HPDE6-E6E7 (cell line): ENCODE measurements around the gene GDPD3.
"Not testable (repeated sequence)": the region's sequence is repeated elsewhere in the genome, so short reads cannot be mapped to it uniquely, and the experiment has no call there.

Experiments
- DNase-seq: peaks from one replicate; pipeline ENCODE4 v3.0.0; 2011; ENCODE audit warnings: missing footprints; ENCODE audit errors: extremely low spot score

The GDPD3 gene, protein sequence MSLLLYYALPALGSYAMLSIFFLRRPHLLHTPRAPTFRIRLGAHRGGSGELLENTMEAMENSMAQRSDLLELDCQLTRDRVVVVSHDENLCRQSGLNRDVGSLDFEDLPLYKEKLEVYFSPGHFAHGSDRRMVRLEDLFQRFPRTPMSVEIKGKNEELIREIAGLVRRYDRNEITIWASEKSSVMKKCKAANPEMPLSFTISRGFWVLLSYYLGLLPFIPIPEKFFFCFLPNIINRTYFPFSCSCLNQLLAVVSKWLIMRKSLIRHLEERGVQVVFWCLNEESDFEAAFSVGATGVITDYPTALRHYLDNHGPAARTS

DNA sequence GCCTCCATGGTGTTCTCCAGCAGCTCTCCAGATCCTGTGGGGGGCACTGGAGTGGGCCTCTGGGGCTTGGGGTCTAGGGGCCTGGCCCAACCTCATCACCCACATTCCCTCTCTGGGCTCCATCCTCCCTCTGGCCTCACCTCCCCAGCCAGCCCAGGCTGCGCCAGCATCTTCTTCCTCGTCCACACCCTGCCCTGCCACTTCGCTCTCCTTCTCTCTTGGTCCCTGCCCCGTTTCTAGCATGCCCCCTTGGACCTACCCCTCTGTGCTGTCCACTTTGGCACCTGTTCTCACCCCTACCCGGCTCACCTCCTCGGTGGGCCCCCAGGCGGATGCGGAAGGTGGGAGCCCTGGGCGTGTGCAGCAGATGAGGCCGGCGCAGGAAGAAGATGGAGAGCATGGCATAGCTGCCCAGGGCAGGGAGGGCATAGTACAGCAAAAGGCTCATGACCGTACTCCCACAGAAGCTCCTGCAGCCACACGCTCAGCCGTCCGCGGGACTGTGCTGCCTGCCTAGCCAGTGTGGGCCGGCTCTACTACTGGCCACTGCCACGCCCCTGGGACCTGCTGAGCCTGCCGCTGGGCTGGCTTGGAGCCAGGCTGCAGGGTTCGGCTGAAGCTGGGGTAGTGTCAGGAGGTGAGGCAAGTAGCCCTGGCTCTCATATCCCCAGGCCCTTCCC, at the start of gene GDPD3:
GDPD3 (minus strand) TSS at position 507 of the 680 bp plus-strand sequence; CDS start at position 448, 59 bp downstream.
- DNase-seq: no peak

DNA sequence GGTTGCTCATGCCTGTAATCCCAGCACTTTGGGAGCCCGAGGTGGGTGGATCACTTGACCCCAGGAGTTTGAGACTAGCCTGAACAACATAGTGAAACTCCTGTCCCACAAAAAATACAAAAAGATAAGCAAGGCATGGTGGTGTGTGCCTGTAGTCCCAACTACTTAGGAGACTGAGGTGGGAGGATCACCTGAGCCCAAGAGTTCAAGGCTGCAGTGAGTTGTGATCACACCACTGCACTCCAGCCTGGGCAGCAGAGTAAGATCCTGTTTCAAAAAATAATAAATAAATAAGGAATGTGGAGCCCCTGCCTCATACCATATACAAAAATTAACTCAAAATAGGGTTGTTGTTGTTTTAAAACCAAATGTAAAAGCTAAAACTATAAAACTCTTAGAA, 43.9 kb upstream of the GDPD3 start:
- no peak for DNase-seq

DNA sequence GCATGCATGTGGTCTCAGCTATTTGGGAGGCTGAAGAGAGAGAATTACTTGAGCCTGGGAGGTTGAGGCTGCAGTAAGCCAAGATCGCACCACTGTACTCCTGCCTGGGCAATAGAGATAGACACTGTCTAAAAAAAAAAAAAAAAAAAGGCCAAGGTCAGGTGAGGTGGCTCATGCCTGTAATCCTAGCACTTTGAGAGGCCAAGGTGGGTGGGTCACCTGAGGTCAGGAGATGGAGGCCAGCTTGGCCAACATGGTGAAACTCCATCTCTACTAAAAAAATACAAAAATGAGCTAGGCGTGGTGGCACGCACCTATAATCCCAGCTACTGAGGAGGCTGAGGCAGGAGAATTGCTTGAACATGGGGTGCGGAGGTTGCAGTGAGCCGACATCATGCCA, 41.9 kb upstream of the GDPD3 start:
- DNase-seq: no peak

DNA sequence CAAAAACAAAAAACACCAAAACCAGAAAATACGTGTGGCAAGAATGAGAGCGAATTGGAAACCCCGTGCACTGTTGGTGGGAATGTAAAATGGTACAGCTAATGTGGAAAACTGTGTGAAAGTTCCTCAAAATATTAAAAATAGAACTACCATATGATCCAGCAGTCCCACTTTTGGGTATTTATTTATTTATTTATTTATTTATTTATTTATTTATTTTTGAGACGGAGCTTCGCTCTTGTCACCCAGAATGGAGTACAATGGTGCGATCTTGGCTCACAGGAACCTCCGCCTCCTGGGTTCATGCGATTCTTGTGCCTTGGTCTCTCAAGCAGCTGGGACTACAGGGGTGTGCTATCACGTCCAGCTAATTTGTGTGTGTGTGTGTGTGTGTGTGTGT, 39.2 kb upstream of the GDPD3 start:
- DNase-seq: no peak

DNA sequence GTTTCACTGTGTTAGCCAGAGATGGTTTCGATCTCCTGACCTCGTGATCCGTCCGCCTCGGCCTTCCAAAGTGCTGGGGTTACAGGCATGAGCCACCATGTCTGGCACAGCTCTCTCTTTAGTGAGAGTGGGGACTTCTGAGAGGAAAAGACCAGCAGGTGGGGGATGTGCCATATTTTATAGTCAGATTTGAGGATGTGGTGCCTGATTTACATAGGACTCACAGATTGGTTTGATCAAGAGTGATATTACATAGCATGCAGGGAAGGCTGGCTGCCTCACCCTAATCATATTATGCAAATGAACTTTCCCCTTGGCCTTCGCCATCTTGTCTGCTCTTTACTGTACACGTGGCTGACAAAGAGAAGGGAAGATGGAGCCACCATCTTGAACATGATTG, 37.8 kb upstream of the GDPD3 start:
- DNase-seq: no peak

DNA sequence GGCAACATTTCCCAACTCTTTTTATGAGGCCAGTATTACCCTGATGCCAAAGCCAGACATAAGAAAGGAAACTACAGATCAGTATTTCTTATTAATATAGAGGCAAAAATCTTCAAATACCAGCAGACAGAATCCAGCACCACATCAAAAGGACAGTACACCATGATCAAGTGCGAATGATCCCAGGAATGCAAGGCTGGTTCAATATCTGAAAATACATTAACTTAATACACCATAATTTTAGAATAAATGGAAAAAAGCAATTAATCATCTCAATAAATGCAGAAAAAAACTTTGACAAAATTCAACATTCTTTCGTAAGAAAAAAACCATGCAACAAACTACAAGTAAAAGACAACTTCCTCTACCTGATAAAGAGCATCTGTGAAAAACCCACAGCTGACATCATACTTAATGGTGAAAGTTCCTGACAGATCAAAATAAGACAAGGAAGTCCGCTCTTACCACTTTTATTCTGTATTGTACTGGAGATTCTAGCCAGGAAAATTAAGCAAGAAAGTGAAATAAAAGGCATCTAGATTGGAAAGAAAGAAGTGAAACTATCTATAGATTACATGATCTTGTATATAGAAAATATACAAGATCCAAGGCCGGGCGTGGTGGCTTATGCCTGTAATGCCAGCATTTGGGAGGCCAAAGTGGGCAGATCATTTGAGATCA, 36.1 kb upstream of the GDPD3 start:
- DNase-seq: no peak

DNA sequence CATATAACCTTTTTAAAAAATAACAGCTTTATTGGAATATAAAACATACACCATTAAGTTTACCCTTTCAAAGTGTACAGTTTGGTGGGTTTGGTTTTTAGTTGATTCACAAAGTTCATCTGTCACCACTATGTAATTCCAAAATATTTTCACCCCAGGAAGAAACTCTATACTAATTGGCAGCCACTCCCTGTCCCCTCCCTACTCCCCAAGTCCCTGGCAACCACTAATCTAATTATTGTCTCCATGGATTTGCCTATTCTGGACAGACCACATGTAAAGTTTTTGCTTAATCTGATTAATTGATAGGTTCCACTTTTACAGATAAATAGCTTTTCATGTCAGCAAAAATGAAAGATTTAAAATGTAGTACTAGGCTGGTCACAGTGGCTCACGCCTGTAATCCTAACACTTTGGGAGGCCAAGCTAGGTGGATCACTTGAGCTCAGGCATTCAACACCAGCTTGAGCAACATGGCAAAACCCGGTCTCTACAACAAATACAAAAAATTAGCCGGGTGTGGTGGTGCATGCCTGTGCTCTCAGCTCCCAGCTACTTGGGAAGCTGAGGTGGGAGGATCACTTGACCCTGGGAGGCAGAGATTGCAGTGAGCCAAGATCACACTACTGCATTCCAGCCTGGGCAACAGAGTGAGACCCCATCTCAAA, 34.6 kb upstream of the GDPD3 start:
- DNase-seq: no peak

DNA sequence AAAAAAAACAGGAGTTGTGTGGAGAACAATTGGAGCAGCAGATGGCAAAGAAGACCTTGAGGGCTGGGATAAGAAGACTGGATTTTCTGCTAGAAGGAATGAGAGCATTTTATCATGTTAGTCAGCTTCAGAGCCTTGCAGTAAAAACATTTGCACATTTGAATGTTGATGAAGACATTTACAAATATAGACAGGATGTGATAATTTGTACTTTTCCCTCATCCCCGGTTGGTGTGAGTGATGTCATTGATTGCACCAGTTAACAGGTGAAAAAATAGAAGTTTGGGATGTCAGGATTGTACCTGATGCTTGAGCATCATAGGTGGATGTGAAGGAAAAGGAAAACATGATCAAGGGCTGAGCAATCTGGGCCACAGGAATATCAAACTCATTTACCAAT, 32.3 kb upstream of the GDPD3 start:
- DNase-seq: no peak

DNA sequence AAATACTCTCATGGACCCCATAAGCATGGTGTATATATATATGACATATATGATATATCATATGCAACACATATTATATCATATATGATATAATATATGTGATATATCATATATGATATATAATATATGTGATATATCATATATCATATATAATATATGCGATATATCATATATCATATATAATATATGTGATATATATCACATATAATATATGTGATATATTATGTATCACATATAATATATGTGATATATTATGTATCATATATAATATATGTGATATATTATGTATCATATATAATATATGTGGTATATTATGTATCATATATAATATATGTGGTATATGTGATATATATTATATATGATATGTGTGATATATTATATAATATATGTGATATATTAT, 31.6 kb upstream of the GDPD3 start:
- DNase-seq: no peak

DNA sequence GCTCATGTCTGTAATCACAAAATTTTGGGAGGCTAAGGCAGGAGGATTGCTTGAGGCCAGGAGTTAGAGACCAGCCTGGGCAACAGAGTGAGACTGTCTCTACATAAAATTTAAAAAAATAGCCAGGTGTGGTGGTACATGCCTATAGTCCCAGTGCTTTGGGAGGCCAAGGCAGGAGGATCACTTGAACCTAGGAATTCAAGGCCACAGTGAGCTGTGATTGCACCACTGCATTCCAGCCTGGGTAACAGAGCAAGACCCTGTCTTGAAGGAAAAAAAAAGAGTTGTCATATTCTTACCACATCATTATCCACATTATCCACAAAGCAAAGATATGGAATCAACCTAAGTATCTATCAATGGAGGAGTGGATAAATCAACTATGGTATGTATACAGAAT, 30.7 kb upstream of the GDPD3 start:
- DNase-seq: no peak

DNA sequence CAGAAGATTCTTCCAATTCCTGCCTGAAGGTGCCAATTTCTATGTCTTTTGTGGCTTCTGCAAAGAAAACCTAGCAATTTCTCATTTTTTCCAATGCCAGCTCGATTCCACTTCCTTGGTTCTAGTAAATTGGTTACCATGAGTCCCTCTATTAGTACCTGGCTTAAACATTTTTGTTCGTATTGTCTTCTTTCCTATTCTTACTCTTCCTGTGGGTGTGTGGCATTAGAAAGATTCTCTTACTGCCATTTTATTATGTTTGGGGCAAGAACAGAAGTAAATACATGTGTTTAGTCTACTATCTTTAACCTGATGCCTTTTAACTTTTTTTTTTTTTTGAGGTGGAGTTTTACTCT, 30.0 kb upstream of the GDPD3 start:
- DNase-seq: no peak

DNA sequence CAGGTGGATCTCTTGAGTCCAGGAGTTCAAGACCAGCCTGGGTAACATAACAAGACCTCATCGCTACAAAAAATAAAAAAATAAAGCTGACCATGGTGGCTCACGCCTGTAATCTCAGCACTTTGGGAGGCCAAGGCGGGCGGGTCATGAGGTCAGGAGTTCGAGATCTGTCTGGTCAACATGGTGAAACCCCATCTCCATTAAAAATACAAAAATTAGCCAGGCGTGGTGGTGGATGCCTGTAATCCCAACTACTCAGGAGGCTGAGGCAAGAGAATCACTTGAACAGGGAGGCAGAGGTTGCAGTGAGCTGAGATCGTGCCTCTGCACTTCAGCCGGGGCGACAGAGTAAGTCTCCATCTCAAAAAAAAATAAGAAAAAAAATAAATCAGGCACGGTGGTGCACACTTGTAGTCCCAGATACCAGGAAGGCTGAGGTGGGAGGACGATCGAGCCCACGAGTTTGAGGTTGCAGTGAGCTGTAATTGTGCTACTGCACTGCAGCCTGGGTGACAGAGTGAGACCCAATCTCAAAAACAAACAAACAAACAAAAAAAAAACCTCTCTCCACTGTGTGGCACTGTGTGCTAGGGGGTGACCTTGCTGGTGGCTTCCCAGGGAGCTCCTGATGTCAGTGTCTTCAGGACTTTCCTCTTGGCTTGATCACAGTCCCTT, 29.5 kb upstream of the GDPD3 start:
- DNase-seq: no peak

DNA sequence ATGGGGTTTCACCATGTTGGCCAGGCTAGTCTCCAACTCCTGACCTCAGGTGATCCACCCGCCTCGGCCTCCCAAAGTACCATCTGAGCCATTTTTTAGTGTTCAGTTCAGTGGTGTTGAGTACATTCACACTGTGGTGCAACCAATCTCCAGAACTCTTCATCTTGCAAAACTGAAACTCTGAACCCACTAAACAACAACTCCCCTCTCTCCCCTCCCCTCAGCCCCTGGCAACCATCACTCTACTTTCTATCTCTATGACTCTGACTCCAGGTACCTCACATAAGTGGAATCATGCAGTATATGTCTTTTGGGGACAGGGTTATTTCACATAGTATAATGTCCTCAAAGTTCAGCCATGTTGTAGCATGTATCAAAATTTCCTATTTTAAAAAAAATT, 28.4 kb upstream of the GDPD3 start:
- DNase-seq: no peak

DNA sequence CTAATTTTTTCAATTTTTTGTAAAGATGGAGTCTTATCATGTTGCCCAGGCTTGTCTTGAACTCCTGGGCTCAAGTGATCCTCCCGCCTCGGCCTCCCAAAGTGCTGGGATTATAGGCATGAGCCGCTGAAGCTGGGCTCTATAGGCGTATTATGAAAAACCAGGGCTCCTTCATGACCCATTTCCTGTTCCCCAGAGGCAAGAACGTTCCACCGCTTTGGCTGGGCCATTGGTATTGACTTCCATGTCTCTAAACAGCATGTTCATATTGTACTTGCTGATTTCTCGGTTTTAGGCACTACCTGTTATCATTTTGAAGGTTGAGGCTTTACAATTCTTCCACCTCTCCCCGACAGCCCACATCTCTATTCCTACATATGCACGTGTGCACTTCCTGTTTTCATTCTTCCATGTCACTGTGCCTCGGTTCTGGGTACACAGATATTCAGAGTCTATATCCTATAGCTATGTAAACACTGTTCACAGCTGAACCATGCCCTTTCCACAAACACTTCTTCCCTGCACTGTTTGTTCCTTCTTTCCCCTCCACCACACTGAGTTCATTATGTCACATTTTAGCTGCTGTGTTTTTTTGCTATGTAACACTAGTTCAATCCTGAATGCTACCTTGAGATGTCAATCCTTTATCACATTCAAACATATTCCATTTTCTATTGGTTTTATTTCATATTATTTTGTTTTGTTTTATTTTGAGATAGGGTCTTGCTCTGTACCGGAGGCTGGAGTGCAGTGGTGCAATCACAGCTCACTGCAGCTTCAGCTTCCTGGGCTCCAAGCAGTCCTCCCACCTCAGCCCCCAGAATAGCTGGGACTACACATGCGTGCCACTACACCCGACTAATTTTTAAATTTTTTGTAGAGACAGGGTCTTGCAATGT, 26.5 kb upstream of the GDPD3 start:
- DNase-seq: no peak

DNA sequence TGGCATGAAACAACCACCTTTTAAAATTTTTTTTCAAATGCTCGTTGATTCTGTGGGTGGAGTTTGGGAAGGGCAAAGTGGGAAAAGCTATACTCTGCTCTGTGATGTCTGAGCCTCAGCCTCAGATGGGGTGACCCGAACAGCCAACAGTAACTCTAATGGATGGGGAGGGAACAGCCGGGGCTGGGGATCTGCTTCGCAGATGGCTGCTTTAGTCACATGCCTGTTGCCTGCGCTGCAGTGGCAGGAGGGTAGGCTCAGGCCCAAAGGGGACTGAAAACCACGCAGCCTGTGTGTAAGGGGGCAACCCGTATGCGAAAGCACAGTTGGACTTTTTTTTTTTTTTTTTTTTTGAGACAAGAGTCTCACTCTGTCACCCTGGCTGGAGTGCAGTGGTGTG, 24.6 kb upstream of the GDPD3 start:
- DNase-seq: no peak

DNA sequence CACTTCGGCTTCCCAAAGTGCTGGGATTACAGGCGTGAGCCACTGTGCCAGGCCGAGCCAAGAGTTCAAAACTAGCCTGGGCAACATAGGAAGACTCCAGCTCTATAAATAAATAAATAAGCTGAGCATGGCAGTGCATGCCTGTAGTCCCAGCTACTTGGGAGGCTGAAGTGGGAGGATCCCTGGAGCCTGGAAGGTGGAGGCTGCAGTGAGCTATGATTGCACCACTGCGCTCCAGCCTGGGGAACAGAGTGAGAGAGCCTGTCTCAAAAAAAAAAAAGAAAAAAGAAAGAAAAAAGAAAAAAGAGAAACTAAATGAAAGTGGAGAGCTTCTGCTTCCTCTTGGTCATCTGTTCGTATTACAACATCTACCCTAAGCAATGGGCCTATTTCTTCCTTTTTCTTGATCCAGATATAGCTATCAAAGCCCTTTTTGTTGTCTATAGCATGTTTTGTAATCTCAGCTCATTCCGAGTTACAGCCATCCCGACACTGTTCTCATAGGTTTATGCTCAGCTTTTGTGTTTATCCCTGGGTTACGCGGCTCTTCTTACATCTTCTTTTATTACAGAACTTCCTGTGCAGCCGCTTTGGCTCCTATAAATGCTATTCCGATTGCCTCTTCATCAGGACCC, 23.8 kb upstream of the GDPD3 start:
- DNase-seq: no peak

DNA sequence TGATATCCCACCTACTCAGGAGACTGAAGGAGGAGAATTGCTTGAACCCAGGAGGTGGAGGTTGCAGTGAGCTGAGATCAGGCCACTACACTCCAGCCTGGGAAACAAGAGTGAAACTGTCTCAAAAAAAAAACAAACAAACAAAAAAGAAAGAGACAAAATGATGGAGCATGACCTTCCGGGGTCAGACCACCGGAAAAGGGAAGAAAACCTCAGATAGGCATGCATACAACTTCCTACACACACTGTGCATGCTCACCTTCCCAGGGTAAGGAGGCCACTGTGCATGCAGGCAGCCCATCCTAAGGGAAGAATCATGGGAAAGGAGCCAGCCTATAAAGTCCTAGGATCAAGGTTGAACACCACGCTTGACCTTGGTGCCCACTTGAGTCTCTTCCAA, 19.3 kb upstream of the GDPD3 start:
- no peak for DNase-seq

DNA sequence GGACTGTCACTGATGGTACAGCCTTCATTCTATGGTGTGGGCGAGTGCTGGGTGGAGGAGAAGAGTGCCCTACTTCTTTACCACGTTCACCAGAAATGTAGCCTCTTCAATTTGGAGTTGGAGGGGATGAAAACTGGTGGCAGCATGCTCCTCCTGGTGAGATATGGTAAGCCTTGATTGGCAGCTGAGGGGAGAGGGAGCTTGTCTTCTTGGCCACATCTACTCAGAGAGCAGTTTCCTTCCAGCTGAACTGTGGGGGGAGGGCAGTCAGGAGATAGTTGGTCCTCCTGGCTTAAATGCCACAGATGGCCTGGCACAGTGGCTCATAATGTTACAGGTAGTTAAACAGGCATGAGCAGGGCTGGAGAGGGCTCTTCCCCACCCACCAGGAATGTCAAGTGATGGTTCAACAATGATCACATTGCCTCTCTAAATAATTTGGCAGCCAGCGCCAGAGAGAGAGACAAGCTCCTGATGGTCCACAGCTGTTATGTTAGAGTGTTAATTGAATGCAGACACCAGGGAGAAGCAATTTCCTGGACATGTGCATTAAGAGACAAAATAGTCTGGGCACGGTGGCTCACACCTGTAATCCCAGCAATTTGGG, 18.6 kb upstream of the GDPD3 start:
- no peak for DNase-seq

DNA sequence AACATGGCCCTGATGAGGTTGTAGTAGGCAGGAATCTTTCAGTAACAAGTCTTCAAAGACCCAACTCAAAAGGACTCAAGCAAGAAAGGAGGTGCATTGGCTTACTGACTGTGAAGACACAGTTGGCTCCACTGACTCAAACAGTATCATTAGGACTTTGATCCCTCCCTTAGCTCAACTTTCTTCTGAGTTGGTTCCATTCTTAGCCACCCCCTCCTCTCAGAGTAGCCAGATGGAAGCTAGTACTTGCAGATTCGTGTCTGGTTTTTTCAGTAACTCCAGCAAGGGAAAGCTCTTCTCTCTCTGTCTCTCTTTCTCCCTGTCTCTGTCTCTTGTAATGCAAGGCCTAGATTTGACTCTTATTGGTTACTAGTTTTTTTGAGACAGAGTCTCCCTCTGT, 14.7 kb upstream of the GDPD3 start:
- DNase-seq: no peak

DNA sequence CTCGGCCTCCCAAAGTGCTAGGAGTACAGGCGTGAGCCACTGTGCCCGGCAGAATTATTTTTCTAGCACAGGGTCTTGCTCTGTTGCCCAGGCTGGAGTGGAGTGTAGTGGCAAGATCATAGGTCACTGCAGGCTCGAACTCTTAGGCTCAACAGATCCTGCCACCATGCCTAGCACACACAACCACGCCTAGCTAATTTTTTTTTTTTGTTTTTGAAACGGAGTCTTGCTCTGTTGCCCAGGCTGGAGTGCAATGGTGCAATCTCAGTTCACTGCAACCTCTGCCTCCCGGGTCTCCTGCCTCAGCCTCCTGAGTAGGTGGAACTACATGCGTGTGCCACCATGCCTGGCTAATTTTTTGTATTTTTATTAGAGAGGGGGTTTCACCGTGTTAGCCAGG, 12.4 kb upstream of the GDPD3 start:
- not testable (repeated sequence) for DNase-seq
